RWPE1 (cell line): Measurements from ENCODE around the gene PPP1R26.
"Not testable (repeated sequence)": the region's sequence is repeated elsewhere in the genome, so short reads cannot be mapped to it uniquely, and the experiment has no call there.

ENCODE experiments used
- CTCF ChIA-PET: fragments of 350-600 bp; sonication (Branson Sonifier 250); formaldehyde crosslinking; extraction: SDS; loops from one replicate; lab custom pipeline; 2021; lab: Yijun Ruan, JAX
- POLR2A ChIA-PET: fragments of 400-600 bp; formaldehyde crosslinking; extraction: SDS; loops from one replicate; lab custom pipeline; 2020; ENCODE audit warnings: antibody characterized with exemption; ENCODE audit not compliant: low non-redundant PET; lab: Yijun Ruan, JAX
- DNase-seq: peaks from one replicate; pipeline ENCODE4 v3.0.0; 2012; ENCODE audit warnings: low spot score
- H3K27ac ChIP-seq: fragments of 450-650 bp; 2 replicates; pipeline ENCODE4 v1.5.1; 2017
- CTCF ChIP-seq: fragments of 450-650 bp; conservative IDR thresholded peaks from 2 replicates; pipeline ENCODE4 v1.5.1; 2017; ENCODE audit warnings: low read depth, mild to moderate bottlenecking

Gene PPP1R26

GRCh38 chr9:135525241-135526088 is 45.9 kb downstream of the PPP1R26 start:
- no peak overlapping the region for H3K27ac ChIP-seq
- no peak for TF ChIP-seq CTCF
- no peak for DNase-seq
- ChIA-PET POLR2A (no interaction called here), CTCF (interaction anchor here (1.1 kb wide), 1 partner anchor 21 kb away, joined by 5 read pairs; no protein-coding TSS in a partner anchor)

DNA sequence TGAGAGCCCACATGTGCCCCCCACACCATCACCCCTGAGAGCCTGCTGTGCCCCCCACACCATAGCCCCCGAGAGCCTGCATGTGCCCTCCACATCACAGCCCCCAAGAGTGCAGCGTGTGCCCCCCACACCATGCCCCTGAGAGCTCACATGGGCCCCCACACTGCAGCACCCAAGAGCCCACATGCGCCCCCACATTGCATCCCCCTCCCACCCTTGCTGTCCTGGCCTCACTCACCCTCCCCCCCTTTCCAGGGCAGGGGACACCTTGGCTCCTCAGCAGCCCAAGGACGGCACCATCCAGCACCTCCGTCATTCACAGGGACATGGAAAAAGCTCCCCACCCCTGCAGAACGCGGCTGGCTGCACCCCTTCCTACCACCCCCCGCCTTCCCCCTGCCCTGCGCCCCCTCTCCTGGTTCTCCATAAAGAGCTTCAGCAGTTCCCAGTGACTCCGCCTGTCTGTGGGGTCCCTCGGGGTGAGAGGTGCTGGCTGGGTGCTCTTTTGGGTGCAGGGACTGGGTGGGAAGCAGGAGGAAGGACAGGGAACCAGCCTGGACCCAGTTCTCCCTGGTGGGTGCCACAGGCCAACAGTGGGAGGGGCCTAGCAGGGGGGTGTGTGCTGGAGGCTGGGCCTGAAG is 46.6 kb downstream of the PPP1R26 start:
- CTCF ChIA-PET = interaction anchor here (1.0 kb wide), 1 partner anchor 22 kb away, joined by 3 read pairs; no protein-coding TSS in a partner anchor
- no peak for TF ChIP-seq CTCF

GRCh38 chr9:135526730-135527571 is 47.4 kb downstream of the PPP1R26 start:
- no peak for TF ChIP-seq CTCF
- CTCF ChIA-PET = interaction anchor here (0.6 to 1.0 kb wide), 2 partner anchors 23 to 45 kb away, joined by 3 read pairs; no protein-coding TSS in a partner anchor
- no peak for DNase-seq
- POLR2A ChIA-PET = no interaction called here
- H3K27ac ChIP-seq = no peak overlapping the region

More for the DNA sequence above, 46.6 kb downstream of the PPP1R26 start:
- POLR2A ChIA-PET = no interaction called here
- no peak for DNase-seq
- H3K27ac ChIP-seq = no peak overlapping the region

- DNase-seq, H3K27ac ChIP-seq, POLR2A ChIA-PET: not testable (repeated sequence)
- CTCF ChIA-PET = interaction anchor here (0.6 to 1.1 kb wide), 4 partner anchors 10 to 709 kb away, joined by 3 to 4 read pairs (median 3); no protein-coding TSS in a partner anchor
Observed at GRCh38 chr9:135528842-135529435, 49.4 kb downstream of the PPP1R26 start.

- TF ChIP-seq CTCF = no peak
- H3K27ac ChIP-seq = no peak overlapping the region
- CTCF ChIA-PET = no interaction called here
- DNase-seq = no peak
- POLR2A ChIA-PET = no interaction called here
Observed at GRCh38 chr9:135530146-135530545, 50.6 kb downstream of the PPP1R26 start.

GRCh38 chr9:135531096-135531495 is 51.5 kb downstream of the PPP1R26 start:
- TF ChIP-seq CTCF = no peak
- H3K27ac ChIP-seq = no peak overlapping the region
- ChIA-PET CTCF (interaction anchor here (0.5 to 0.6 kb wide), 2 partner anchors 29 to 288 kb away, joined by 3 read pairs; no protein-coding TSS in a partner anchor), POLR2A (no interaction called here)
- DNase-seq = no peak
